Left kidney (tissue), 8 donors: Measurements from ENCODE around the gene XPO1. TPM values are rescaled to one million over a fixed set of nuclear protein-coding genes. Genes with fewer than 3 reads are reported as not detected.
"Not testable (repeated sequence)": the region's sequence is repeated elsewhere in the genome, so short reads cannot be mapped to it uniquely, and the experiment has no call there.

ENCODE experiments used
- DNase-seq: peaks from one replicate; pipeline ENCODE4 v3.0.0-alpha.2; 2013
- long read RNA-seq, 8 donors: transcript quantifications; one replicate each; lab custom pipeline, GENCODE V29; 2026
- polyA plus RNA-seq: library from polyadenylated mRNA; unstranded; fragments of 120-200 nt; gene quantifications from one replicate; pipeline ENCODE4 v1.2.1, GENCODE V29; 2013; ENCODE audit not compliant: insufficient read length

The XPO1 gene, protein sequence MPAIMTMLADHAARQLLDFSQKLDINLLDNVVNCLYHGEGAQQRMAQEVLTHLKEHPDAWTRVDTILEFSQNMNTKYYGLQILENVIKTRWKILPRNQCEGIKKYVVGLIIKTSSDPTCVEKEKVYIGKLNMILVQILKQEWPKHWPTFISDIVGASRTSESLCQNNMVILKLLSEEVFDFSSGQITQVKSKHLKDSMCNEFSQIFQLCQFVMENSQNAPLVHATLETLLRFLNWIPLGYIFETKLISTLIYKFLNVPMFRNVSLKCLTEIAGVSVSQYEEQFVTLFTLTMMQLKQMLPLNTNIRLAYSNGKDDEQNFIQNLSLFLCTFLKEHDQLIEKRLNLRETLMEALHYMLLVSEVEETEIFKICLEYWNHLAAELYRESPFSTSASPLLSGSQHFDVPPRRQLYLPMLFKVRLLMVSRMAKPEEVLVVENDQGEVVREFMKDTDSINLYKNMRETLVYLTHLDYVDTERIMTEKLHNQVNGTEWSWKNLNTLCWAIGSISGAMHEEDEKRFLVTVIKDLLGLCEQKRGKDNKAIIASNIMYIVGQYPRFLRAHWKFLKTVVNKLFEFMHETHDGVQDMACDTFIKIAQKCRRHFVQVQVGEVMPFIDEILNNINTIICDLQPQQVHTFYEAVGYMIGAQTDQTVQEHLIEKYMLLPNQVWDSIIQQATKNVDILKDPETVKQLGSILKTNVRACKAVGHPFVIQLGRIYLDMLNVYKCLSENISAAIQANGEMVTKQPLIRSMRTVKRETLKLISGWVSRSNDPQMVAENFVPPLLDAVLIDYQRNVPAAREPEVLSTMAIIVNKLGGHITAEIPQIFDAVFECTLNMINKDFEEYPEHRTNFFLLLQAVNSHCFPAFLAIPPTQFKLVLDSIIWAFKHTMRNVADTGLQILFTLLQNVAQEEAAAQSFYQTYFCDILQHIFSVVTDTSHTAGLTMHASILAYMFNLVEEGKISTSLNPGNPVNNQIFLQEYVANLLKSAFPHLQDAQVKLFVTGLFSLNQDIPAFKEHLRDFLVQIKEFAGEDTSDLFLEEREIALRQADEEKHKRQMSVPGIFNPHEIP (N-terminal part only)
- 322 TPM for polyA plus RNA-seq
- long read RNA-seq, donor 1, full-length matches to known transcripts = 28 of 64 reads
- long read RNA-seq, donor 1, partial matches to known transcripts = 36 of 64 reads
- long read RNA-seq, donor 1, other reads (novel, unspliced or antisense) = 0 of 64 reads
- long read RNA-seq, donor 2, full-length matches to known transcripts = 16 of 43 reads
- long read RNA-seq, donor 2, partial matches to known transcripts = 27 of 43 reads
- long read RNA-seq, donor 2, other reads (novel, unspliced or antisense) = 0 of 43 reads
- long read RNA-seq, donor 3, full-length matches to known transcripts = 10 of 25 reads
- long read RNA-seq, donor 3, partial matches to known transcripts = 15 of 25 reads
- long read RNA-seq, donor 3, other reads (novel, unspliced or antisense) = 0 of 25 reads
- long read RNA-seq, donor 4, partial matches to known transcripts = 0 of 1 reads
- long read RNA-seq, donor 4, other reads (novel, unspliced or antisense) = 0 of 1 reads
- long read RNA-seq, donor 5, full-length matches to known transcripts = 24 of 41 reads
- long read RNA-seq, donor 5, partial matches to known transcripts = 17 of 41 reads
- long read RNA-seq, donor 5, other reads (novel, unspliced or antisense) = 0 of 41 reads
- long read RNA-seq, donor 6, full-length matches to known transcripts = 12 of 27 reads
- long read RNA-seq, donor 6, partial matches to known transcripts = 15 of 27 reads
- long read RNA-seq, donor 6, other reads (novel, unspliced or antisense) = 0 of 27 reads
- long read RNA-seq, donor 7, full-length matches to known transcripts = 24 of 75 reads
- long read RNA-seq, donor 7, partial matches to known transcripts = 51 of 75 reads
- long read RNA-seq, donor 7, other reads (novel, unspliced or antisense) = 0 of 75 reads
- long read RNA-seq, donor 8, full-length matches to known transcripts = 5 of 5 reads
- long read RNA-seq, donor 8, partial matches to known transcripts = 0 of 5 reads
- long read RNA-seq, donor 8, other reads (novel, unspliced or antisense) = 0 of 5 reads

GRCh38 chr2:61538200-61538919 lies at the start of gene XPO1:
Gene XPO1 (minus strand): TSS chr2:61538356. CDS start chr2:61533897, 4,459 bp downstream.
- DNase-seq = peak; percentile 100

DNA sequence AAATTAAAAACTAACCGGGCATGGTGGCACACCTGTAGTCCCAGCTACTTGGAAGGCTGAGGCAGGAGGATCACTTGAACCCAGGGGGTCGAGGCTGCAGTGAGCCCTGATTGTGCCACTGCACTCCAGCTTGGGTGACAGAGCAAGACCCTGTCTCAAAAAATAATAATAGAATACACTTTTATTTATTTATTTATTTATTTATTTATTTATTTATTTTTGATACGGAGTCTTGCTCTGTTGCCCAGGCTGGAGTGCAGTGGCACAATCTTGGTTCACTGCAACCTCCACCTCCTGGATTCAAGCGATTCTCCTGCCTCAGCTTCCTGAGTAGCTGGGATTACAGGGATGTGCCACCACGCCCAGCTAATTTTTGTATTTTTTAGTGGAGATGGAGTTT lies 48.8 kb upstream of the XPO1 start:
- DNase-seq = not testable (repeated sequence)

DNA sequence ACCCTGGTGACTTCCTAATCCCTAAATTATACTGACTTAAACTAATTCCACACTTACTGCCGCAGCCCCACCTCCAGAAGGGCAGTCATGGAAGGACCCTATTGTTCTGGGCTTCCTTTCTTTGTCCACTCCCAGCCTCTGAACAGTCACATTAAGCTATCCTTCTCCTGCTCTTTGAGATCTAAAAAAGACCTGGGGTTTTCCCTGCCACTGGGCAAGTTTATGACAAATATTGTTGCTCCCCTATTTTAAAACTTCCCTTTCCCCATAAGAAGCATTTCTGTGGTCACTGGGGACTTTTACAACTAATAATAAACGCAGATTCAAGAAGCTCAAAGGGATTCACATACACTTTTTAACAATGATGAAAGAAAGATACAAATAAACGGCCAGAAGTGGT lies 47.2 kb upstream of the XPO1 start:
- no peak for DNase-seq

- DNase-seq = not testable (repeated sequence)
Measured at GRCh38 chr2:61584368-61584767, 46.2 kb upstream of the XPO1 start.

- DNase-seq = no peak
Measured at GRCh38 chr2:61582165-61582564, 44.0 kb upstream of the XPO1 start.

GRCh38 chr2:61581716-61582115 lies 43.6 kb upstream of the XPO1 start:
- no peak for DNase-seq

- no peak for DNase-seq
Measured at GRCh38 chr2:61575447-61575859, 37.3 kb upstream of the XPO1 start.

GRCh38 chr2:61566566-61566965 lies 28.4 kb upstream of the XPO1 start:
- no peak for DNase-seq

- no peak for DNase-seq
Measured at GRCh38 chr2:61562615-61563014, 24.5 kb upstream of the XPO1 start.

GRCh38 chr2:61558160-61558559 lies 20.0 kb upstream of the XPO1 start:
- no peak for DNase-seq

DNA sequence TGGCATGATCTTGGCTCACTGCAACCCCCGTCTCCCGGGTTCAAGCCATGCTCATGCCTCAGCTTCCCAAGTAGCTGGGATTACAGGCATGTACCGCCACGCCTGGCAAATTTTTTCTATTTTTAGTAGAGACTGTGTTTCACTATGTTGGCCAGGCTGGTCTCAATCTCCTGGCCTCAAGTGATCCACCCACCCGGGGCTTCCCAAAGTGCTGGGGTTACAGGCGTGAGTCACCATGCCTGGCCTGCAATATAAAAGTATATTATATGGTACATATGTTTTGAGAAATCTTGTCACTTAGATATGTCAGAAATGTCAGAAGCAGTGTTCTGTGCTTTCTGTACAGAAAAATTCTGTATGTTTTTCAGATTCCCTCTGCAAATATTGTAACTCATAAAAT lies 19.2 kb upstream of the XPO1 start:
- DNase-seq = no peak

- DNase-seq = no peak
Measured at GRCh38 chr2:61554604-61555003, 16.4 kb upstream of the XPO1 start.

- no peak for DNase-seq
Measured at GRCh38 chr2:61550375-61551209, 12.4 kb upstream of the XPO1 start.

- no peak for DNase-seq
Measured at GRCh38 chr2:61549546-61549945, 11.4 kb upstream of the XPO1 start.

GRCh38 chr2:61543062-61543461 lies 4.9 kb upstream of the XPO1 start:
- no peak for DNase-seq

DNA sequence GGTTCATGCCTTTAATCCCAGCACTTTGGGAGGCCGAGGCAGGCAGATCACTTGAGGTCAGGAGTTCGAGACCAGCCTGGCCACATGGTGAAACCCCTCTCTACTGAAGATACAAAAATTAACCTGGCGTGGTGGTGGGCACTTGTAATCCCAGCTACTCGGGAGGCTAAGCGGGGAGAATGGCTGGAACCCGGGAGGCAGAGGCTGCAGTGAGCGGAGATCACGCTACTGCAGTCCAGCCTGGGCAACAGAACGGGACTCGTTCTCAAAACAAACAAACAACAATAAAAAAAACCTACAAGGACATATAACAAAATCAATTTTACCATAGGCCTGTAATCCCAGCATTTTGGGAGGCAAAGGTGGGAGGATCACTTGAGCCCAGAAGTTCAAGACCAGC lies 2.0 kb upstream of the XPO1 start:
- not testable (repeated sequence) for DNase-seq

DNA sequence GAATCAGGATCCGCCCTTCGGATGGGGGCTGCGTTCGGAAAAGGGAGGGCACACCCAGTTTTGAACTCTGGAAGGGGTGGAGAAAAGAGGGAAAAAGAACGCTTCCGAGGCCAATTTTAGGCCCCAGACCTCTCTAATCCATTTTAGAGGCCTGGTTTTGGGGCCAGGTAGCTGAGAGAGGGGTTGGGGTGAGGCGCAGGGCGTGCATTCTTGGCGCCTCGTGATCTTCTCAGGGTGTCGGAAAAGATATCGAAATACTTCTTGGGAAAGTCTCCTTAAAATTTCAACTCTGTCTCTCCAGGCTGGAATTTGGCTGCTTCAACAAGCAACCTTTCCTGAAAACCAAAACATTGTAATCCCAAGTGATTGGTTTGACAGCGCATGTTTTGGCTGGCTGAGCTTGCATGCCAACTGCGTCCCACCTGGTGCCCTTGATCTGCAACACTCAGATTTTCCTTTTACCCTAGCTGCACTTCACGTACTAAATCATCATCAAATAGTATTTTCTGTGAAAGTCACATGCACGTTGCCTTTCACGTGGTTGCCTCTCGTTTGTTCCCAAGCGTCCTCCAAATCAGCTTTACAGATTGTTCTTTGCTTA lies 864 bp upstream of the XPO1 start:
- peak; percentile 50 for DNase-seq

DNA sequence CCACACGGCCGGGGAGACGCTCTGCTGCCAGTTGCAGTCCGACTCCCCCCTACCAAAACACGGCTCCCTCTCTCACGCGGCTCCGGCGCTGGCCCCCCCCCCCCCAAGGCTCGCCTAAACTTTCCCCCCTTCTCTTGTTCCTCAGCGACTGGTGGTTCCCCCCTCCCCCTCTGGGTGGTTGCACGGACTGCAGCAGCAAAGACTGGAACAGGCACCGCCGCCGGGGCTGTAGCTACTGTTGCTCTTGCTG lies 281 bp downstream of the XPO1 start:
- no peak for DNase-seq
